GM12872 (cell line): ENCODE data around the gene SMPX.

Experiments used
- CTCF ChIP-seq: IDR thresholded peaks from 3 replicates; pipeline ENCODE4 v1.5.1; 2011; ENCODE audit warnings: low read depth, mild to moderate bottlenecking, low read length, moderate library complexity; ENCODE audit not compliant: insufficient read depth

The SMPX gene

DNA sequence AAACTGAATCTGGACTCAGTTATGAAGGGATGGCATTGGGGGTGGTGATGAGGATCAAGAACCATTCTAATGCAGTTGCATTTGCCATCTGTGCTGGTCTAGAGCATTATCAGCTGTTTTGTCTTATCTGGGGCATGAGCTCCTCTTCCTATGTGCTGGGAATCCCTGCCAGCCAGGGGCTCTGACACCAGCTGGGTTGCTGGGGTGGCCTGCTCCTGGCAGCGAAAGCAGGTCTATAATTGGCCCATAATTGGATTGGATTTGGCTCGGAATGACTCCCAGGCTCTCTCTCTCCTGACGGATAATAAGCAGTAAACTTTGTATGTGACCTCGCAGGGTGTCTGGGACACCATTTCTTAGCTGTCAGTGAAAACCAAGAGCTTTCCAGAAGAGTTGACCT lies 34.1 kb downstream of the SMPX start:
- TF ChIP-seq CTCF, result no peak

- no peak for TF ChIP-seq CTCF
These were observed 34.8 kb downstream of the SMPX start for GRCh38 chrX:21723084-21723483.

DNA sequence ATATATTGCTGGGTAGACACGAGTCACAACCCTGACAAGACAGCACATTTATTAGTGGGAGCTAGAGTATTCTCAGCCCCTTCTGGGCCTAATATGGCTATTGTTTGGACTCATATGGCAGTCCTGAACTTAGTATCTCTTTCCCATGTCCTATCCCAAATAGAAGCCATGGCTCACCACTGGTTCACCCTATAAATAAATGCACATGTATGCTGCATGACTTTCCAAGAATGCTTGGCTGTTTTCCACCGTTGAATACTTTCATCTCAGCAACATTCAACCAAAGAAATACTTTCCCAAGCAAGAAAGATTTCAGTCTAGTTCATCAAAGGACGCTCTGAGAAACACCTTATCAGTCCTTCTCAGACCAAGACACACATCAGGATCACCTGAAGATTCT lies 36.7 kb downstream of the SMPX start:
- TF ChIP-seq CTCF, result no peak

GRCh38 chrX:21718575-21718974 lies 39.3 kb downstream of the SMPX start:
- TF ChIP-seq CTCF, result no peak

- no peak for TF ChIP-seq CTCF
These were observed 40.1 kb downstream of the SMPX start for GRCh38 chrX:21717802-21718201.

GRCh38 chrX:21715825-21716224 lies 42.1 kb downstream of the SMPX start:
- no peak for TF ChIP-seq CTCF

DNA sequence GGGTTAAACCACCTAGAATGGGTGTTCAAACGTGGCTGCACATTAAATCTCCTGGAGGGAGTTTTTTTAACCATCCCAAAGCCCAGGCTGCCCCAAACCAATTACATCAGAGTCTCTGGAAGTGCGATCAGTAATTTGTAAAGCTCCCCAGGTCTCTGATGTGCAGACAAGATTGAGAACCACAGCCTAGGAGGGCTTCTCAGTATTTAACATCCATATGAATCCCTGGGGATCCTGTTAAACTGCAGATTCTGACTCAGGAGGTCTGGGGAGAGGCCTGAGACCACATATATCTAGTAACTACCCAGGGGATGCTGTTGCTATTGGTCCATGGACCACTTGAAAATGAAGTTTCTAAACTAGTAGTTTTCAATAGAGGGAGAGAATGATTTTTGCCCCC lies 42.6 kb downstream of the SMPX start:
- no peak for TF ChIP-seq CTCF

- no peak for TF ChIP-seq CTCF
These were observed 46.1 kb downstream of the SMPX start for GRCh38 chrX:21711848-21712197.
